Smooth muscle cell of trachea (primary cell): Measurements from ENCODE around the gene RTN4IP1. TPM values are rescaled to one million over a fixed set of nuclear protein-coding genes. Genes with fewer than 3 reads are reported as not detected.

Experiments
- total RNA-seq: library from RNA; depleted of rRNA; stranded (reverse); fragments of >200 nt; gene quantifications from 2 replicates; pipeline ENCODE4 v1.2.1, GENCODE V29; 2014

RTN4IP1 gene, protein sequence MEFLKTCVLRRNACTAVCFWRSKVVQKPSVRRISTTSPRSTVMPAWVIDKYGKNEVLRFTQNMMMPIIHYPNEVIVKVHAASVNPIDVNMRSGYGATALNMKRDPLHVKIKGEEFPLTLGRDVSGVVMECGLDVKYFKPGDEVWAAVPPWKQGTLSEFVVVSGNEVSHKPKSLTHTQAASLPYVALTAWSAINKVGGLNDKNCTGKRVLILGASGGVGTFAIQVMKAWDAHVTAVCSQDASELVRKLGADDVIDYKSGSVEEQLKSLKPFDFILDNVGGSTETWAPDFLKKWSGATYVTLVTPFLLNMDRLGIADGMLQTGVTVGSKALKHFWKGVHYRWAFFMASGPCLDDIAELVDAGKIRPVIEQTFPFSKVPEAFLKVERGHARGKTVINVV
- 6.0 and 13.1 TPM in 2 replicates for total RNA-seq

DNA sequence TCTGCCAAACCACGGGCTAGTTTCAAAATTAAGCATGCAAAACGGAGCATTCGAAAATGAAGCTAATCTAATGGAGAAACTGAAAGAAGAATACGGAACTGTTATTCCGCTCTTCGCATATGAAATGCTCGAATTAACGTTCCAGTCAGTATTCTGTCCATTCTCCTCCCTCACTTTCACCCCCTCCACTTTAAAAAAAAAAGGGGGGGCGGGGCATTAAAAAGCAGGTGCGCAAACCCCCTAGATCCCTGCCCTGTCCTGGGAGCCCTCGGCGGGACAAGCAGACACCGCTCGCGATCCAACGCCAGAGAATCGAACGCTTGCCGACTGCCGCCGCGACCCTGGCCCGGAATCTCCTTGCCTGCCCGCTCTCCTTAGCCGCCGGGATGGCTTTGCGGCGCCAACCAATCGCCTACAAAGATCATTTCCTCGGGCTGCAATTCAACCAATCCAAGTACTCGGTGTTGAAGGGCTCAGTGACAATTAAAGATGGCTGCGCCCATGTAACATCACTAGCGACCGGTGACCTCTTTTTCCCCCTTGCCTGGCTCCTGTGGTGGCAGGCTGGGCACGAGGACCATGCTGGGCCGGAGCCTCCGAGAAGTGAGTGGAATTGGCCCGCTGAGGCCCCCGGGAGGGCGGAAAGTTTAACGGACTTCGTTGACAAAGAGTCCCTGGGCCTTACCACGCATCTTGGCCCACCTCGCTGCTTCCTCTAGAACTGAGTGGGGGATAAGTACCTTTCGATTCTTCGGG, at the start of gene RTN4IP1, which contains the start of gene QRSL1:
TSS of gene RTN4IP1 (minus strand) at position 396 of the 756 bp plus-strand sequence. CDS start 477 bp downstream, outside the sequence.
TSS of gene QRSL1 (plus strand) at position 476 of the 756 bp plus-strand sequence. CDS start at position 580, 104 bp downstream.

Other genes starting within 250 kb of the RTN4IP1 start
- 10.5 and 11.1 TPM in 2 replicates for gene QRSL1, start 80 bp upstream of the RTN4IP1 start, total RNA-seq